HL-60 (cell line): ENCODE results near the gene TMEM200A.

Source experiments
- GABPA ChIP-seq: IDR thresholded peaks from 2 replicates; pipeline ENCODE4 v1.6.1; 2012; ENCODE audit warnings: low read depth
- POLR2AphosphoS5 ChIP-seq: IDR thresholded peaks from 2 replicates; pipeline ENCODE4 v1.6.1; 2012; ENCODE audit warnings: low read depth
- SPI1 ChIP-seq: IDR thresholded peaks from 2 replicates; pipeline ENCODE4 v1.6.1; 2012; ENCODE audit warnings: low read depth, mild to moderate bottlenecking, borderline replicate concordance
- TF ChIP-seq, protein P1 (sequence below): IDR thresholded peaks from one replicate; pipeline ENCODE4 v1.5.1; 2011; ENCODE audit warnings: low read length, control low read depth, inconsistent platforms; ENCODE audit not compliant: insufficient read depth
- TF ChIP-seq, protein P2 (sequence below): IDR thresholded peaks from 2 replicates; pipeline ENCODE4 v1.6.1; 2012; ENCODE audit warnings: low read depth; ENCODE audit not compliant: insufficient replicate concordance

DNA sequence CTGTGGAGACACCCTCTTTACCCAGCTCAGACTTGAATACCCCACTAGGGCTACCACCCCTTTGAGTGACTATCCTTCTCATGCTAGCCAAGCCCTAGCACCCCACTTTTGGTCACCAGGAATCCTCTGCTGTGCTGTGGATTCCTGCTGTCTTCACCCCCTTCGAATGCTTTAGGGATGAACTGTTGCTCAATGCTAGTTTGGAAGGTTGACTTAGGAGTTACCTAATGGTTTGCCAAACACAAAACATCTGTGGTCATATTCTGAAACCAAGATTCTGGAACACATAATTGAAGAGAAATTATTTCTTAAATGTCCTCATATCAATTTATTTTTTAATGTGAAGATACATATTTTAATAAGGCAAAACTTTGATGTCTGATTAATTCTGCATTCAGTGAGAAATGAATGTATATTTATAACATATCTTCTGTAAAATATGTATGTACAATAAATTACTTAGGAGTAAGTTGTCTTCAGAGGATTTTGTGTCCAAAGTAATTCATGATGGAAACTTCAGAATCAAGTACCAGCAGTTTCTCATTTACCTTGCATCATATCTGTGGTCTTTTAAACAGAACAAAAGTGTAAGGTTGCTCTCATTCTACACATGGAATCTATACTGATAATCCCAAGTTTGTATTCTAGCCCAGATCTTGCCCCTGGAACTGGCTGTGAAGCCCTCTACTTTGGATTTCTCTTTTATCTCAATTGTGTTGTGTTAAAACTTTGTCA lies 46.9 kb downstream of the TMEM200A start:
- TF ChIP-seq, protein P1, sequence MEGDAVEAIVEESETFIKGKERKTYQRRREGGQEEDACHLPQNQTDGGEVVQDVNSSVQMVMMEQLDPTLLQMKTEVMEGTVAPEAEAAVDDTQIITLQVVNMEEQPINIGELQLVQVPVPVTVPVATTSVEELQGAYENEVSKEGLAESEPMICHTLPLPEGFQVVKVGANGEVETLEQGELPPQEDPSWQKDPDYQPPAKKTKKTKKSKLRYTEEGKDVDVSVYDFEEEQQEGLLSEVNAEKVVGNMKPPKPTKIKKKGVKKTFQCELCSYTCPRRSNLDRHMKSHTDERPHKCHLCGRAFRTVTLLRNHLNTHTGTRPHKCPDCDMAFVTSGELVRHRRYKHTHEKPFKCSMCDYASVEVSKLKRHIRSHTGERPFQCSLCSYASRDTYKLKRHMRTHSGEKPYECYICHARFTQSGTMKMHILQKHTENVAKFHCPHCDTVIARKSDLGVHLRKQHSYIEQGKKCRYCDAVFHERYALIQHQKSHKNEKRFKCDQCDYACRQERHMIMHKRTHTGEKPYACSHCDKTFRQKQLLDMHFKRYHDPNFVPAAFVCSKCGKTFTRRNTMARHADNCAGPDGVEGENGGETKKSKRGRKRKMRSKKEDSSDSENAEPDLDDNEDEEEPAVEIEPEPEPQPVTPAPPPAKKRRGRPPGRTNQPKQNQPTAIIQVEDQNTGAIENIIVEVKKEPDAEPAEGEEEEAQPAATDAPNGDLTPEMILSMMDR: no peak
- TF ChIP-seq POLR2AphosphoS5: no peak
- TF ChIP-seq GABPA: no peak
- TF ChIP-seq, protein P2, sequence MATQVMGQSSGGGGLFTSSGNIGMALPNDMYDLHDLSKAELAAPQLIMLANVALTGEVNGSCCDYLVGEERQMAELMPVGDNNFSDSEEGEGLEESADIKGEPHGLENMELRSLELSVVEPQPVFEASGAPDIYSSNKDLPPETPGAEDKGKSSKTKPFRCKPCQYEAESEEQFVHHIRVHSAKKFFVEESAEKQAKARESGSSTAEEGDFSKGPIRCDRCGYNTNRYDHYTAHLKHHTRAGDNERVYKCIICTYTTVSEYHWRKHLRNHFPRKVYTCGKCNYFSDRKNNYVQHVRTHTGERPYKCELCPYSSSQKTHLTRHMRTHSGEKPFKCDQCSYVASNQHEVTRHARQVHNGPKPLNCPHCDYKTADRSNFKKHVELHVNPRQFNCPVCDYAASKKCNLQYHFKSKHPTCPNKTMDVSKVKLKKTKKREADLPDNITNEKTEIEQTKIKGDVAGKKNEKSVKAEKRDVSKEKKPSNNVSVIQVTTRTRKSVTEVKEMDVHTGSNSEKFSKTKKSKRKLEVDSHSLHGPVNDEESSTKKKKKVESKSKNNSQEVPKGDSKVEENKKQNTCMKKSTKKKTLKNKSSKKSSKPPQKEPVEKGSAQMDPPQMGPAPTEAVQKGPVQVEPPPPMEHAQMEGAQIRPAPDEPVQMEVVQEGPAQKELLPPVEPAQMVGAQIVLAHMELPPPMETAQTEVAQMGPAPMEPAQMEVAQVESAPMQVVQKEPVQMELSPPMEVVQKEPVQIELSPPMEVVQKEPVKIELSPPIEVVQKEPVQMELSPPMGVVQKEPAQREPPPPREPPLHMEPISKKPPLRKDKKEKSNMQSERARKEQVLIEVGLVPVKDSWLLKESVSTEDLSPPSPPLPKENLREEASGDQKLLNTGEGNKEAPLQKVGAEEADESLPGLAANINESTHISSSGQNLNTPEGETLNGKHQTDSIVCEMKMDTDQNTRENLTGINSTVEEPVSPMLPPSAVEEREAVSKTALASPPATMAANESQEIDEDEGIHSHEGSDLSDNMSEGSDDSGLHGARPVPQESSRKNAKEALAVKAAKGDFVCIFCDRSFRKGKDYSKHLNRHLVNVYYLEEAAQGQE: no peak
- no peak for TF ChIP-seq SPI1
